Thyroid gland (tissue), 4 donors: ENCODE results near the gene RIMBP2. TPM values are rescaled to one million over a fixed set of nuclear protein-coding genes. Genes with fewer than 3 reads are reported as not detected.

Source experiments
- DNase-seq, 2 donors: peaks; one replicate each; pipeline ENCODE4 v3.0.0-alpha.2; 2019
- H3K27ac ChIP-seq, 3 donors: fragments of 200-600 bp; sonication (generic); 1 replicate in 2 of 3; 2 replicates in 1 of 3; pipeline ENCODE4 v1.5.1; 2016 to 2019; ENCODE audit warnings: mild to moderate bottlenecking in 1 of 3, moderate library complexity in 1 of 3
- H3K27me3 ChIP-seq: fragments of 200-600 bp; sonication (generic); one replicate; pipeline ENCODE4 v1.5.1; 2019
- H3K36me3 ChIP-seq, 2 donors: fragments of 200-600 bp; sonication (generic); one replicate each; pipeline ENCODE4 v1.5.1; 2016 to 2019
- H3K4me1 ChIP-seq, 2 donors: fragments of 200-600 bp; sonication (generic); one replicate each; pipeline ENCODE4 v1.5.1; 2017 to 2019
- H3K4me3 ChIP-seq, 3 donors: fragments of 200-600 bp; sonication (generic); replicated peaks in 1 of 3; 1 replicate in 2 of 3; 2 replicates in 1 of 3; pipeline ENCODE4 v1.5.1; 2016; ENCODE audit warnings: mild to moderate bottlenecking in 1 of 3
- H3K9me3 ChIP-seq: fragments of 200-600 bp; sonication (generic); one replicate; pipeline ENCODE4 v1.5.1; 2017
- CTCF ChIP-seq, 6 experiments: fragments of 200-600 bp in 3 of 6; fragments of 450-650 bp in 3 of 6; sonication (generic) in 3 of 6; IDR thresholded peaks; one replicate each; pipeline ENCODE4 v1.5.1; 2016 to 2019; ENCODE audit warnings: antibody characterized with exemption in 6 of 6, mild to moderate bottlenecking in 2 of 6, inconsistent platforms in 1 of 6, moderate library complexity in 1 of 6
- POLR2A ChIP-seq, 2 donors: fragments of 450-650 bp; IDR thresholded peaks; one replicate each; pipeline ENCODE4 v1.6.1; 2017; ENCODE audit warnings: antibody characterized with exemption in 2 of 2, mild to moderate bottlenecking in 2 of 2, moderate library complexity in 1 of 2
- WGBS, 2 donors: methylation state at CpG; one replicate each; pipeline ENCODE4 v1.1.5; 2017; 5-methylcytosine and 5-hydroxymethylcytosine counted together
- intact Hi-C: fragments of 100-400 bp; cut with DNase I; formaldehyde crosslinking; loops from one replicate; pipeline ENCODE4 v1.15.1; 2023
- total RNA-seq, 4 donors: library from RNA; depleted of rRNA; stranded (reverse); fragments of >200 nt; gene quantifications; one replicate each; pipeline ENCODE4 v1.2.3, GENCODE V29; 2016

RIMBP2 gene
- total RNA-seq, 4 donors from 2014 or later: 0.11 to 2.2 (median 0.63) TPM

DNA sequence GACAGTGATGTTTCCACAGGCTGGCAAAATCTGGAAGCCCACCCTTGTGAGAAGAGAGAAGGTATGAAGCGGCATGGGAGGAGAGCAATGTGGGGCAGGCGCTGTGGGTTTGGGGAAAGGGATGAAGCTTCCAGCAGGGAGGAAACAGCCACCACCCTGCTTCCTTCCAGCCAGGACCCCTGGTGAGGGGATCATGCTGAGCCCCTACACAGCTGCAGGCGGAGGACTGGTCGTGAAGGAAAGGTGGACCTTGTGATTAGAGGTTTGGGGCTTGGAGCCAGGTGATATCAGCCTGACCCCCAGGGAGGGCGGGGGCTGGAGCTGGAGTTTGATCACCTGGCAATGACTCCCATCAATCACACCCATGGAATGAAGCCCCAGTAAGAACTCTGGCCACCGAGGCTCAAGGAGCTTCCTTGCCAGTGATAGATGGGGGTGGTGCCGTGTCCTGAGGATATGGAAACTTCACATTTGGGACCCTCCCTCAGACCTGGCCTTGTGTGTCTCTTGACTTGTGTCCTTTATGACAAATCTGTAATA lies 48.6 kb downstream of the RIMBP2 start:
- DNase-seq: no peak
- no peaks in the 10 kb centered on the region for H3K9me3 ChIP-seq
- H3K27me3 ChIP-seq: no peaks in the 10 kb centered on the region
- H3K4me3 ChIP-seq: no peak overlapping the region
- no peak for TF ChIP-seq CTCF (IDR thresholded peaks at IDR 0.05)
- H3K36me3 ChIP-seq: no peaks in the 10 kb centered on the region
- no peaks in the 10 kb centered on the region for H3K4me1 ChIP-seq
- intact Hi-C loops: no loop called here
- no peak overlapping the region for H3K27ac ChIP-seq
- 92% methylated on average over 7 of the region's 7 CpGs for WGBS, 2 donors

DNA sequence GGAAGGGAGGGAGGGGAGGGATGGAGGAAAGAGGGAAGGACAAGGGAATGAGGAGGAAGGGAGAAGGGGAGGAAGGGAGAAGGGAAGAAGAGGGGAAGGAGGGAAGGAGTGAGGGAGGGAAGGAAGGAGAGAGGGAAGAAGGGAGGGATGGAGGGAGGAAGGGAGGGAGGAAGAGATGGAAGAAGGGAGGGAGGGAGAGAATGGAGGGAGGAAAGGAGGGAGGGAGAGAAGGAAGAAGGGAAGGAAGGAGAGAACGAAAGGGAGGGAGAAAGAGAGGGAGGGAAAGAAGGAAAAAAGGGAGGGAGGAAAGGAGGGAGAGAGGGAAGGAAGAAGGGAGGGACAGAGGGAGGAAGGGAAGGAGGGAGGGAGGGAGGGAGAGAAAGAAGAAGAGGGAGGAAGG lies 49.5 kb downstream of the RIMBP2 start:
- intact Hi-C loops: no loop called here
- TF ChIP-seq POLR2A (IDR thresholded peaks at IDR 0.05) (no peak), CTCF (IDR thresholded peaks at IDR 0.05) (no peak)
- WGBS, 2 donors: 87 to 100% methylated on average over 1 of the region's 1 CpG
- no peak overlapping the region for H3K4me3 ChIP-seq
- H3K4me1 ChIP-seq: no peaks in the 10 kb centered on the region
- H3K27me3 ChIP-seq: no peaks in the 10 kb centered on the region
- no peaks in the 10 kb centered on the region for H3K36me3 ChIP-seq
- H3K9me3 ChIP-seq: no peaks in the 10 kb centered on the region
- no peak for DNase-seq
- H3K27ac ChIP-seq: no peak overlapping the region

DNA sequence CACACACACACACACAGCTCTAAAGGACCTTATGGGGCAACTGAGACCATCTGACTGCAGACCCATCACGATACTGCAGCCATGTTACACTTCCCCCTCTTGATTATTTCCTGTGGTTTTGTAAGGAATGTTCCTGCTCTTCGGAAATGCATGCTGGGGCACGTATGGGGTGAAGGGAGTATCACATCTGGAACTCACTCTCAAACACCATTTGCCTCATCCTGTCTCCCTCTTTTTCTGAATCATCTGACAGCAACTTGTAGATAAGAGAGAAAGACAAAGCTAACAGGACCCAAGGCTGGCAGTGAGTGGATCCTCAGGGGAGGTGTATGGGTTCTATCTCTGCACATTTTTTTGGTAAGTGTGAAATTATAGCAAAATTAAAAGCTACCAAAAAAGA lies 50.3 kb downstream of the RIMBP2 start:
- DNase-seq: no peak
- intact Hi-C loops: no loop called here
- Histone ChIP-seq H3K27ac (no peak overlapping the region), H3K9me3 (no peaks in the 10 kb centered on the region), H3K36me3 (no peaks in the 10 kb centered on the region), H3K27me3 (no peaks in the 10 kb centered on the region), H3K4me3 (no peak overlapping the region), H3K4me1 (no peaks in the 10 kb centered on the region)
- WGBS, 2 donors: 46 to 53% methylated on average over 3 of the region's 3 CpGs
- TF ChIP-seq CTCF (IDR thresholded peaks at IDR 0.05) (no peak), POLR2A (IDR thresholded peaks at IDR 0.05) (no peak)

DNA sequence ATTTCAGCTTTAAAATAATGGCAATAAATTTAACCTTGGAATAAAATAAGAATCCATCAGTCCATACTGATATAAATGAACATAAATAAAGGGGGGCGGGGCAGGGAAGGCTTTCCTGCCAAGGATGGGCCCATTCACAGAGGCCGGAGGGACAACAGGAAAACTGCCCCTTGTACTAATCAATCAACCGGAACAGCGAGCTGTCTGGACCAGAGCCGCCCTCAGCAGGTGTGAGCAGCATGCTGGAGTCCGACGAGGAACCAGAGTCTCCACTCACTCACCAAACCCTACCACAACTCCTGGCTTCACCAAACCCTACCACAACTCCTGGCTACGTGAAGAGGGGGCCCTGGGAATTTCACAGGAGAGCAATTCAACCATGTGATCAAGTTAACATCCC lies 51.3 kb downstream of the RIMBP2 start:
- no peak for DNase-seq
- Histone ChIP-seq H3K27me3 (no peaks in the 10 kb centered on the region), H3K36me3 (no peaks in the 10 kb centered on the region), H3K4me1 (no peaks in the 10 kb centered on the region), H3K9me3 (no peaks in the 10 kb centered on the region), H3K4me3 (no peak overlapping the region), H3K27ac (no peak overlapping the region)
- 84 to 85% methylated on average over 8 of the region's 8 CpGs for WGBS, 2 donors
- TF ChIP-seq POLR2A (IDR thresholded peaks at IDR 0.05): no peak
- TF ChIP-seq CTCF (IDR thresholded peaks at IDR 0.05): no peak
- intact Hi-C loops: no loop called here

GRCh38 chr12:130664252-130664651 lies 51.8 kb downstream of the RIMBP2 start:
- no peaks in the 10 kb centered on the region for H3K27me3 ChIP-seq
- no peak overlapping the region for H3K27ac ChIP-seq
- H3K4me1 ChIP-seq: no peaks in the 10 kb centered on the region
- intact Hi-C loops: no loop called here
- no peak for DNase-seq
- H3K9me3 ChIP-seq: no peaks in the 10 kb centered on the region
- H3K4me3 ChIP-seq: no peak overlapping the region
- 62 to 97% methylated on average over 20 of the region's 20 CpGs for WGBS, 2 donors
- no peaks in the 10 kb centered on the region for H3K36me3 ChIP-seq
- TF ChIP-seq CTCF (IDR thresholded peaks at IDR 0.05) (no peak), POLR2A (IDR thresholded peaks at IDR 0.05) (no peak)
